LNCaP clone FGC (cell line): ENCODE data around the gene TRABD2A.

Experiments used
- DNase-seq: peaks from one replicate; pipeline ENCODE4 v3.0.0-alpha.2; 2011; ENCODE audit warnings: low read depth
- H3K4me3 ChIP-seq: 2 replicates; pipeline ENCODE4 v1.5.1; 2011; ENCODE audit warnings: mild to moderate bottlenecking, low read depth, low read length, control low read depth
- CTCF ChIP-seq: IDR thresholded peaks from 2 replicates; pipeline ENCODE4 v1.5.1; 2012; ENCODE audit warnings: mild to moderate bottlenecking; ENCODE audit not compliant: control insufficient read depth, insufficient read depth; ENCODE audit errors: extremely low read depth

TRABD2A gene

DNA sequence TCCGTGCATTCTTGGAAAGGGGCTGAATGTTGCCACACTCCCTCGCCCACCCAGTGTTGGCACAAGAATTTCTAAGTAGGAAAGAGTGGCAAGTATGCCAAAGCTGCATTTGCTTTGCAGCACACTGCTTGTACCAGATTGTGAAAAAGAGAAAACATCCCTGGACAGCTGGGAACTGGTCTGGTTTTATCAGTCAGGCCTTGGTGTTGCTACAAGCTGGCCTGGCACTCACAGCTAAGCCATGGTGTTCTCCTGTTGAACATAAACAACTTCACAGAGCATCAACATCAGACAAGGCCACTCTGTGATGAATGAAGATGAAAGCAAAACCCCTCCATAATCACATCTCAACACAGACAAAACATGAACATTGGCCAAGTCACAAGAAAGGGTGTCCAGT is 4.2 kb upstream of the TRABD2A start:
- no peak overlapping the region for H3K4me3 ChIP-seq
- TF ChIP-seq CTCF, result no peak
- no peak for DNase-seq

GRCh38 chr2:84884449-84884848 is 3.6 kb upstream of the TRABD2A start:
- TF ChIP-seq CTCF, result no peak
- H3K4me3 ChIP-seq, result no peak overlapping the region
- DNase-seq, result no peak

GRCh38 chr2:84882775-84883550 is 2.1 kb upstream of the TRABD2A start:
- H3K4me3 ChIP-seq, result no peak overlapping the region
- no peak for DNase-seq
- TF ChIP-seq CTCF, result no peak

DNA sequence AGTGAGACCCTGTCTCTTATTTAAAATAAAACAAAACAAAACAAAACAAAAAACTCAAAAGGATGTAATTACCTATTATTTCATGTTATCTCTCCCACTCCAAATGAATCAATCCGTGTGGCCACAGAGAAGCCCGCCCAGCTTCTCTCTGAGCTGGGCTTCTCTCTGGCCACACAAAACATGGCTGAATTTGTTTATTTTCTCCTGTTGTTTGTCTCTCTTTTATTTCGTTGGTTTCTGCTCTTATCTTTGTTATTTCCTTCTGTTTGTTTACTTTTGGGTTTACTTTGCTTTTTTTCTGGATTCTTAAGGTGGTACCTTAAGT is 1.5 kb upstream of the TRABD2A start:
- no peak overlapping the region for H3K4me3 ChIP-seq
- TF ChIP-seq CTCF, result no peak

DNA sequence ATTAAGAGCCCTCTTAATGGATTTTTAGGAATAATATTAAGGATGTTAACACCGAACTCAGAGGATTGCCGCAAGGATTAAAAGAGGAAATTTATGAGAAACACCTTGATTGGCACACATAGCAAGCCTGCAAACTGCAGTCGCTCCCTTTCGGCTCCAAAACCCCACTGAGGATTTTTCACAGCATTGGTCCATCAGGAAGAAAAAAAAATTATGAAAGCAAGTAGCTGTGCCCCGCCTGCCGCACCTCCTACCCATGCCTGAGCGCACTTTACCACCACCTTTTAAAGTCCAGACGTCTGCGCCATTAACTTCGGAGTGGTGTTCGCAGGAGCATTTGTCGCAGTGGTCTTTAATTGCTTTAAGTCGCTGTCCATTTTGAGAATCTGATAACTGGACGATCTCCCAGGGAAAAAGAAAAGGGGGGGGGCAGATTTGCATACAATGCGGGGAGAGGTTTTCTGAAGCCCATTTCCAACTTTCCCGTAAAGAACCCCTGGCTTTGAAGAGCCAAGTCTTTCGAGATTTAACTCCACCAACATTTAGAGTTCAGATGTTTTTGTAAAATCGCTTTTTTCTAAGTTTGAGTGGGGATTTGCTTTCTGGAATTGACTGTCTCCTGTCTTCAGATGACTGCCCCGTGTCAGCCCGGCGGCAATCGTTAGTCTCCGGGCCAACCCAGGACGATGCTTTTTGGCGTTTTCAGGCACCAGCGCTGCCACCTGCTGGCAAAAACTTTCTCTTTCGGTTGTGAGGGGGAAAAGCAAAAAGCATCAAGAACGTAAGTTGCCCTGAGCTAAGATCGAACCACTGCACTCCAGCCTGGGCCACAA is 913 bp upstream of the TRABD2A start:
- peak; percentile 70 for TF ChIP-seq CTCF
- H3K4me3 ChIP-seq, result peak overlapping the region; percentile 21; the same call in 1 of the 2 replicates
- DNase-seq, result peak; percentile 55

More for the DNA sequence above, 1.5 kb upstream of the TRABD2A start:
- no peak for DNase-seq

DNA sequence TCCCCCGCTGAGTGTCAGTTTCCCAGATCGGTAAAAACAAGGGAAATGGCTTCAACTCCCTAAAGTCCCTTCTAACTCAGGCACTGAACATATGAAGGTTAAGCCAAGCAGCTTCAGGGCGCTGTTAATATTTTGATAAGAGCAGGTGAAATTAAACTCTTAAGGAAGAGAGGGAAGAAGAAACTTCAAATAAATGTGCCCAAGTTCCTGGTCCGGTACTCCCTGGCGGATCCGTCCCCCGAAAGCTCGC is 564 bp downstream of the TRABD2A start:
- no peak for TF ChIP-seq CTCF
- peak overlapping the region; percentile 34; the same call in 1 of the 2 replicates for H3K4me3 ChIP-seq
- no peak for DNase-seq
